HG03175 (cell line): ENCODE measurements around the gene LAMTOR4.
"Not testable (repeated sequence)": the region's sequence is repeated elsewhere in the genome, so short reads cannot be mapped to it uniquely, and the experiment has no call there.

Experiments
- ATAC-seq: cut with Tn5 transposase; IDR thresholded peaks from one replicate; pipeline ENCODE4 v1.9.1; 2021; ENCODE audit warnings: mild to moderate bottlenecking, moderate library complexity; ENCODE audit not compliant: unreplicated experiment

Gene LAMTOR4

DNA sequence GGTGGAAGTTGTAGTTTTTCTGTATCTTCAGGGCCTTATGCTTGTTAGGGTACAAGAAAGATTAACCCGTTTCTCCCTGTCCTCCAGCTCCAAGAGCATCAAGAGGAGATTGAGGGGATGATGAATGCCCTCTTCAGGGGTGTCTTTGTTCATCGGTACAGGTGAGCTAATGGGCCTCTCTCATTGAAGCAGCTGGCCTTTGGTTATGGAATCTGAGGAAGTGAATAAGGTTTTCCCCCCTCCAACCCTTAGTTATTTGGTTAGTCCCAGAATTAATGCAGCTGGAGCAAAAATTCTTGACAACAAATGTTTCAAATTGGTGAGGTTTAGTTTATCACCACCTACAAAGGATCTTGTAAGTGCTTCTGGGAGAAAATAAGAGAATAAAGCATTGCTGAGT is 46.5 kb downstream of the LAMTOR4 start:
- ATAC-seq: no peak

DNA sequence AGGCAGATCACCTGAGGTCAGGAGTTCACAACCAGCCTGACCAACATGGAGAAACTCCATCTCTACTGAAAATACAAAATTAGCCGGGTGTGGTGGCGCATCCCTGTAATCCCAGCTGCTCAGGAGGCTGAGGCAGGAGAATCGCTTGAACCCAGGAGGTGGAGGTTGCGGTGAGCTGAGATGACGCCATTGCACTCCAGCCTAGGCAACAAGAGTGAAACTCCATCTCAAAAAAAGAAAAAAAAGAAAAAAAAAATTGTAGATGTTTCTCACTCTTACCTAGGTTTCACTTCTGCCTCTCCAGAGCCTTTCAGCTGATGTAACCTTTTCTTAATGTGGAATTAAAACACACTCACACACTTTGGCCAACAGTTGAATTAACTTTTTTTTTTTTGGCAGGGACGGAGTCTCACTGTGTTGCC is 47.2 kb downstream of the LAMTOR4 start:
- not testable (repeated sequence) for ATAC-seq

DNA sequence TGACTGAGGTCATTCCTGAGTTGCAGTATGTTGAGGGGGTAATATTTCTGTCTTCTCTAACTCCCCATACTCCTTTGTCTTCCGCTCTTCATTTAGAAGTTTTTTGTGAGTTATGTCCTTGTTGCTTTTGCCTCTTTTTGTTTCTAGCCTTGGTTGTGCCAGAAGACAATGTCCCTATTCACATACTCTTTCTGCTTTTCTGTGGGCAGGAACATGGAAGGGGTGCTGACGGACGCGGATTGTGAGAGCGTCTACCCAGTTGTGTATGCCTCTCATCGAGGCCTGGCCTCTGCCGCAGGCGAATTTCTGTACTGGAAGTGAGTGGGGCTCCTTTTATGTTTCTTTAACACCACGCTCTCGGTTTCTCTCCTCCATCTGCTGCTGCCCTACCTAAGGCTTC is 49.5 kb downstream of the LAMTOR4 start:
- no peak for ATAC-seq

DNA sequence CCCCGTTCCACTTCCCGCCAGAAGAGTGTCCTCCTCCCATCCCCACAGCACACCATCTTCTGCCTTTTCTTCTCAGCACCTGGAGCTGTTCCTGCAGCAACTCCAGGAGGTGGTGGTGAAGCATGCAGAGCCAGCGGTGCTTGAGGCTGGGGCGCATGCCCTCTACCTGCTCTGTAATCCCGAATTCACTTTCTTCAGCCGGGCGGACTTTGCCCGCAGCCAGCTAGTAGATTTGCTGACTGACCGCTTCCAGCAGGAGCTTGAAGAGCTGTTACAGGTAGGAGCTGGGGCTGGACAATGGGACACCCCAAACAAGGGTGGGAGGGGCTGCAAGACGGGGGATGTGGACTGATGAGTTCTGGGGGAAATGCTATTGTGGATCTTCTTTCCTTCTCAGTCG is 52.0 kb downstream of the LAMTOR4 start:
- no peak for ATAC-seq
